NCI-H2107 (cell line): ENCODE results near the gene TEDDM1.
A peak's percentile ranks its signal among the peaks of the same experiment; 100 is the strongest.

Experiments
- DNase-seq: peaks from one replicate; lab custom pipeline; 2025; lab: John Stamatoyannopoulos, UW

The TEDDM1 gene

DNA sequence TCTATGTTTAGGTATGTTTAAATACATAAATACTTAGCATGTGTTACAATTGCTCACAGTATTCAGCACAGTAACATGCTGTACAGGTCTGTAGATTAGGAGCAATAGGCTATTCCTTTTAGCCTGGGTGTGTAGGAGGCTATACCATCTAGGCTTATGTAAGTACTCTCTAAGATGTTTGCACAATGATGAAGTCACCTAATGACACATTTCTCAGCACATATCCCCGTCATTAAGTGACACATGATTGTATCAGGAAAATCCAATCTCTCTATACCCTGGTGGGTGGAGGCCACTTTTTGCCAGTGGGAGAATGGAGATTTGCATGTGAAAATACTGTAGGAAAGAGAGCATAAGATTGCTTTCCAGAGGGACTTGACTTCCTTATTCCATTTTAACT, 5.5 kb upstream of the TEDDM1 start:
- DNase-seq: no peak

DNA sequence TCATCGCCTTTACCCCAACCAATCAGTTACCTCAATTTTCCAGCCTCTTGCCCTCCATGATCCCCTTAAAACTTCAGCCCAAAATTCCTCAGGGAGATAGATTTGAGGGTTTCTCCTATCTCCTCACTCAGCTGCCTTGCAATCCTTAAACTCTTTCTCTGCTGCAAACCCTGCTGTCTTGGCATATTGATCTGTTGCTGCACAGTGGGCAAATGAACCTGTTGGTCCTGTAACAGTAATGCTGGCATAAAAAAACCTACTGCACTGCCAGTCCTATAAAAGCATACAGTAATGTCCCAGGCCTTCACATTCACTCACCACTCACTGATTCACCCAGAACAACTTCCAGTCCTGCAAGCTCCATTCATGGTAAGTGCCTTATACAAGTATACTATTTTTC, 5.1 kb upstream of the TEDDM1 start:
- DNase-seq: no peak

DNA sequence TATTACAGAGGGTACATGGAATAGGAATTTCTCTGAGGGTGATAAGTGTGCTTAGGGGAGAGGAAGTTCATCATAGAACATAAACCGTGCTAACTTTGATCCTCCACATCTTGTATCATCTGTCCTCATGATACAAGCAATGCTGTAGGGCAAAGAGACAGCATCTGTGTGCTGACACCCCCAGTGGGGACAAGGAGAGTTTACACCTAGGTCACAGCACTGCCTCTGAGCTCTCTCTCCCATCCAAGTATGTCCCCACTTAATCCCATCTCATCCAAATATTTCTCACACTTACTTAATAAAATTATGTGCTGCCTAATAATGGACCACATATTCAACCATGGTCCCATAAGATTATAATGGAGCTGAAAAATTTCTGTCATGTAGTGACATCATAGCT, 4.3 kb upstream of the TEDDM1 start:
- DNase-seq: no peak

DNA sequence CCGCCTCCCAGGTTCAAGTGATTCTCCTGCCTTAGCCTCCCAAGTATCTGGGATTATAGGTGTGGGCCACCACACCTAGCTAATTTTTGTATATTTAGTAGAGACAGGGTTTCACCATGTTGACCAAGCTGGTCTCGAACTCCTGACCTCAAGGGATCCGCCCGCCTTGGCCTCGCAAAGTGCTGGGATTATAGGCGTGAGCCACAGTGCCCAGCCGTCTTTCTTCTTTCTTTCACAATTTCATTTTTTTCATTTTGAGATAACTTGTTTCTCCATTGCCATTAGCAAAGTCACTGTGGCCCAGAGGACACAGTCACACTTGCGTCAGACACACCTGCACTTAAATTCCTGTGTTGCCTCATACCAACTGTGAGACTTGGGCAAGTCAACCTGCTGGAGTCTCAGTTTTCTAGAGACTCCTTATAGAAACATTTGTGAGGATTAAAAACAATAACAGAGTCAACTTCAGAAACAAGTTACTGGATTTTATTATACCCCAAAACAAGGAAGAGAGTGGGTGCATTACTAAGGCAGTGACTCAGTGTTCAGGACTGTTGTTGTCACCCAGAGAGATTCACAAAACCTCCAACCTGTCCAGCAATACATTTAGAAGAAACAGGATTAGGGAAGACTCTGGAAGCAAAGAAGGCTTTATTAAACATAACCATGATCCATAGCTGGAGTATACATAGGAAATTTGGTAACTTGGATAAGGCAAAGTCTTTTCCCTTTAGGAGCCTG, 2.6 kb downstream of the TEDDM1 start:
- no peak for DNase-seq

DNA sequence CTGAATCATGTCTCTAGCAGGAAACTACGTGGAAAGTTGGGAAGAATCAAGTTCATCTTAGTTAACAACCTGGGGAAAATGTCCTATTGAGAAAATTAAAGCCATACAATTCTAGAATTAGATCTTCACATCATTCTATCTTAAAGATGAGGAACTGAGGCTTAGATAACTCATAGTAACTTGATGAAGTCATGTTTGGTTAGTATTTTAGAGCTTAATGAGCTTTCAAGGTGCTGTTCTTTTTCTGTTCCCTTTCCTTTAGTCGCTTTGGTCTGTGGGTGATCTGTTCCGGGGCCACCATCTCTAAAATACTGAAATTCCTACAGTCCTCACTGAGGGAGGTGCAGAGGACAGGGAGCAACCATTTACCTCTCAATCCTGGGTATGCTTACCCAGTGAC, 4.6 kb downstream of the TEDDM1 start:
- no peak for DNase-seq

DNA sequence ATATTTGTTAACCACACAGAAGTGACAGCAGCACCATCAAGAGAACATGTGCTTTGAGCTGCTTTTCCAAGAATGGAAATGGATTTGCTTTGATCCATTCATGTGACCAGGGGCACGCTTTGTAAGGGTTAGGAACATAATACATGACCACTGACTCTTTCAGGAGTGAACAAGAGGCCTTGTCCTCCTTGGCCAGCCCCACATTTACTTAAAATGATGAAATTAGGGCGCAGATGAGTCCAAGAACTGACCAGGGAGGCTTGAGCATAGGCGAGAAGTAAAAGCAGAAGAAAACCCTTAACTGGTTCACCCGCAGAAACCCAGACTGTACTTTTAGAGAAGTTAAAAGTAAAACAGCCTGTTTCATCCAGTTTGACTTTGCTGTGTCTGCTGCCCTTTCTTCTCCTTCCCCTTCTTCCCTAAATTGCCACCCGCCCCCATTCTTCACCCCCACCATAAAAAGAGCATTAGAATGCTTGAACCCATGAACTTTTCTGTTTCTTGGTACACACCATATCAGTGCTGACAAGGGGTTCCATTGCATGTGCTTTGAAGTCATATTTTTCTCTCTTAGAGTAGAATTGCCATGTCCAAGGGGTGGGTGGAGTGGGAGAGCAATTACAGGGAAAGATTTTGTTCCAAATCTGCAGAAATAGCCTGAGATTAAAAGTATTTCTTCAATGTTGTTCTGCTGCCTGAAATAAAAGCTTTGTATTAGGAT, 6.3 kb downstream of the TEDDM1 start:
- DNase-seq: no peak

DNA sequence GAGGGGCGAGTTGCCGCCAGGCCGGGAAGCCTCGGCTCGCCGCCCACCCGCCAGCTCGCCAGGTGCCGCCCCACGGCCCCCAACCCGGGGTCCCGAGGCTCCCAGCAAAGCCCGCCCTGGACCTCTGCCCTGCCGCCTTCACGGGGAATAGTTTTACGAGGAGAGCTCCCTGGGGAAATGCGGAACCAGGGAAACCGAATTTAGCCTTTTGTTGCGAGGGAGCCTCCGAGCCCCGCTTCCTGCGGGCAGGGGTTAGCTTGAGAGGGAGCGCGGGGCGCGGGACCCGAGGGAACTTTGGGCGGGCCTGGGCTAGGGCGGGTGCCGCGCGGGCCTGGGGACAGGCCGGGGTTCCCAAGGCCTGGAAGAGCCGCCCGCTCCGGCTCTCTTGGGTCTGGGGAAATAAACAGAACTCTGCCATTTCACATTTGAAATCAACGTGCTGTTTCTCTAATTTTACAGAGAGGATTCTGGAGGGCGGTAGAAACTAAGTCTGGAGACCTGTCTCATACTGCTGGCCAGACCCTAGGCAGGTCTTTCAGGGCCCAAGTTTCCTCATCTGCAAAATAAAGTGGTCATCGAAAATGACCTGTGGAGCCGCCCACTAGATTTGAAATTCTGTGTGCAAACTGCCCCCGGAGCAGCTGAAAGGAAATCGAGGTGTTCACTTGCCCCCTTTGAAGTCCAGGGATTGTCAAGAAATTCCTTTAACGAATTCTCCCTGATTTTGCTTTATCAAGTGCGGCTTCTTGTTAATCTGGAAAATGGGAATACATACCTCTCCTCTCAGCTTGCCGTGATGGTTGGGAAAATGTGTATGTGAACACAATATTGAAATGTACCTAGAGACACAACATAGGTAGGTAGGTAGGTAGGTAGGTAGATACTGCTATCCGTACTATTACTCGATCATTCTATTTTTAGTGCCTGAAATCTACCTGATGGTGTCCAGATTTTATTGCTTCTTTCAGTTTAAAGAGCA, 8.1 kb downstream of the TEDDM1 start:
- peak; percentile 70 for DNase-seq

DNA sequence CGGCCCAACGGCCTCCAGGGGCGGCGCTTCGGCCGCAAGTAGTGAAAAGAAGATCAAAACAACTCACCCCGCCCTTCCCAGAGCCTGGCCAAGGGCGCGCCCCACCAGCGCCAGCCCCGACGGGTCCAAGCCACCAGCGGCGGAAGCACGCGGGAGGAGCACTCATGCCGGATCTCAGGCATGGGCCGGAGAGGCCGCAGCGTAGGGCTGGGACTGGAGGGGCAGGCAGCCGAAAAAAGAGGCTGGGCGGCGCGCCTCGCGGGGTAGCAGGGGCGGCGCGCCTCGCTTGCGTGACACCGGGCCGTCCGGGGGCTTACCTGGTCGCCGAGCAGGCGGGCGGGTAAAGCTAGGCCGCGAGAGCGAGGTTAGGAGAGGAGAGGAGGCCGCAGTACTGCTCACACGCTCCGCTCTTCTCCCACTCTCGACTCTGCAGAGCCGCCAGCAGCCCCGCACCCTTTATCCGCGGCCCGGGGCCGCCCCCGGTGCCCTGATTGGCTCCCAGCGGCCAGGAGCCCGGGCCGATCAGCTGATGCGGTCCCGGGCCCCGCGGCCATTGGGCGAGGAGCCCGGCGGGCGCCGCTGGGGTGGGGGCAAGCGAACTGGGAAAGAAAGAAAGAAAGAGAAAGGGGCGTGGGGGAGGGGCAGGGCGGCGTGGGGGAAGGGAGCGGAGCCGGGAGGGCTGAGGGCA, 9.0 kb downstream of the TEDDM1 start, which contains the start of gene GLUL:
TSS of gene GLUL (minus strand) at position 429 of the 688 bp plus-strand sequence. CDS start 3,053 bp downstream, outside the sequence.
- DNase-seq: peak; percentile 92

DNA sequence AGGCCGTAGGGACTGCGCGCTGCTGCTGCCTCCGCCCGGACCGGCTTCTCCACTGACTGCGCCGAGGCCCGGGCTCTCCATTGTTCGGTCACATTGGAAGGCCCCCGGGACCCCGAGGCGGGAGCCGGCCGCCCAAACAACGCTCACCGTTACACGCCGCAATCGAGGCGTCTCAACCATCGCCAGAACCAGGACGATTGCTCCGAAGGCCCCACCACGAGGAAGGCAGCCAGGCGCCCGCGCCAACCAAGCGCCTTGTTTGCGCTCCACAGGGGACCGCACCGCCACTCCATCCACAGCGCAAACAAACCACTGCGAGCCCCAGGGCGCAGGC, 9.5 kb downstream of the TEDDM1 start:
- DNase-seq: peak; percentile 40

DNA sequence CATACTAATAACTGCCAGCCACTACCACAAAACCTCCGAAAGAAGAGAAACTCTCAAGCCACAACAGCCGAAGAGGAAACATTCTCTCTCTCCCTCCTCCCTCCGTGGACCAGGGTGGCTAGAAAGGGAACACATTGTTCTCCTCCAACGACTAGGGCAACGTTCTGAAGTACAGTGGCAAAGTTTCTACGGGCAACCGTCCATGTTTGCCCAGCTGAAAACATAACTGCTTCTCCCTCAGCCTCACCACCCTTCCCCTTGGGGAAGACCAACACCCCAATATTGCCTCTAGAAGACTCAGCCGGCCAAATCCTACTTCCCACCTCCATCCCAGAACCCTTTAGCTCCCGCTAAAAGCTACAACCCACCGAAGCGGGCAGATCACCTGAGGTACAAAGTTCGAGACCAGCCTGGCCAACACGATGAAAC, 10.8 kb downstream of the TEDDM1 start:
- no peak for DNase-seq

DNA sequence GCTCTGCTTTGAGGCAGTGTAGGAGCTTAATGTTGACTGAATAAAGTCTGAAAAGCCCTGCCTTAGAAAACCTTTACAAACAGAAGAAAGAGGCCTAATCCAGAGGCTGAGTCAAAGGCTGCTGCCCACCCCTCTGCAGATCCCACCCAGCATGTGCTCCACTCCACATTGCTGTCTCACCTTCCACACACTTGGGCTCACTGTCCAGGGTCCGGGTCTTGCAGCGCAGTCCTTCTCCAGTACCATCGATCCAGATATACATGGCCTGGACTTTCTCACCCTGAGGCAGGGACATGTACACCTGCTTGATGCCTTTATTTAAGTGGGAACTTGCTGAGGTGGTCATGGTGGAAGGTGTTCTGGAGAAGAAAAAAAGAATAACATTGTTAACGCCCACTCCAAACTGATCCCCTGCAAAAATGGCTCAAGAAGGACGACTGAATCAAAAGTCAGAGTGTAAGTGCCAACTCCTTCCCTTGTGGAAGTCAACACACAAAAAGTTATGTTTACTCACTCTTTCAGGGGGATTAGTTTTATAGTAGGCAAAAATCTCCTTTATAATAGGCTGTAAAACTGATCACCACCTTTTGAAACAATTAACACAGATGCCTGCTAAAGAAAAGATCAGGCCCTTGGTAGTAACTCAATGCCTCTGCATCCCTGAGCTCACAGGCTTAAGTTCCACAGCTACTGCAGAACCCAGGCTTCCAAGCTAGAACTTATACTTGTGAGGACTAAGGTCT, 11.9 kb downstream of the TEDDM1 start:
- DNase-seq: no peak

DNA sequence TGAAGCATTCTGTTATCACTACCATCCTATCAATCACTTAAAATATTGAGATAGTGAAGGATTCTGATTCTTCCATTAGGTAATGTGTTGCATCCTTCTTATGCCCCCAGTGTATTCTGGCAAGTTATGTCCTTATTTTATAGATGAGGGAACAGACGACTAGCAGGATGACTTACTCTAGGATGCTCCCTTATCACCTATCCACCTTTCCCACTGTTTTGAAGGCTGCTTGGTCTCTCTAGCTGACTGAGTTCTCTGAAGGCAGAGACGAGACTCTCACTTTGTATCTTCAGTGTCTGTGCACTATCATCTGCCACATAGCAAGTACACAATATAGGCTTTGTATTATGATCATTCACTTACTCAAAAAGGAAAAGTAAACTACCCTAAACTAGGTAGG, 12.9 kb downstream of the TEDDM1 start:
- DNase-seq: no peak

DNA sequence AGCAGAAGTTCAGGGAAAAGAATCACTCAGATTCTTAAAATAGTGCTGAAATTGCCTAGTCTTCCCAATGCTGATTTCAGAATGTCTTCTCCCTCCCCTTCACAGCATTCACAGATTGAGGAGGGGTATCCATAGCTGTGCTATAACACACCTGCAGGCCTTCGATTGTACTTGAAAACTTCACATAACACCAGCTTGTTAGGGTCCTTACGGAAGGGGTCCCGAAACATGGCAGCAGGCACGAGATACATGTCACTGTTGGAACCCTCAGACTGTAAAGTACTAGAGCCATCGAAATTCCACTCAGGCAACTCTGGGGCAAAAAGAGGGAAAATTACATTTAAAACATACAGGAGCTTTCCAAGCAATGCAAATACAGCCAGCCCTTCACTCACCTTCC, 13.5 kb downstream of the TEDDM1 start:
- no peak for DNase-seq

DNA sequence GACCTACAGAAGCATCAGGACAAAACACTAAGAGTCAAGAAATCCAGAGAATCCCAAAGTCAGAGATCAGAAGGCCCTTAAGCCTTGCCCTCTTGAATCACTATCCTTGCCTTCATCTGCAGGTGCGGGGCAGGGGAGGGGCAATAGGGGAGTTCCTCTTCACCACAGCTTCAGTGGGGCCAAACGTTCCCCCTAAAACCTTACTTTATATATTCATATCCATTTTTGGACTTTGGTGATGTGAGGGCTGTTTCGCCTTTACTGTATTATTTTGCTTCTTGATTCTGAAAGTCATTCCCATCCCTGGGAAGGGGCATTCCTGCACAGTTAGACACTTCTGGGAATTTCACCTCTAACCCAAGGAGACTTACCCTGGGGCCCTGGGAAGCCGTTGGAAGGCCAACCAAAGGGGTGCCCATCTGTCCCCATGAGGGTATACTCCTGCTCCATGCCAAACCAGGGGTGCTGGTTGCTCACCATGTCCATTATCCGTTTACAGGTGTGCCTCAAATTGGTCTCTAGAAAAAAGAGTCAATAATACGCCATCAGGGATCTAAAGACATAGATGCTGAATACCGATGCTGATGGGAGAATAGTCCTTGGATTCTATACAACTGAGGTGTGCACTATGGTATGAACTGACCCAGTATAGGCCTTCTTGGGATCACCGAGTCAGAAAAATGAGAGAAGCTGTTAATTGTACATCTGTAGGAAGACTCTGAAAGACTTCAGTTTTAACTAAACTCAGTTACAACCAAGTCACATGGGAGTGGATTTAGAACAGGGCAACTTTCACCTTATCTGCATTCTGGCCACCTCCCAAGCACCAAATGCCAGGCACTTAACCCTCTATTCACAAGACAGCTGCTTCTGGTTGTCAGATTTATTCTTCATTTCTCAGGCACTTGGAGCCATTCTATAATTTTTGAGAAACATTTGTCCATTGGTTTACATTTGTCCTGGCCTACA, 14.3 kb downstream of the TEDDM1 start:
- no peak for DNase-seq

DNA sequence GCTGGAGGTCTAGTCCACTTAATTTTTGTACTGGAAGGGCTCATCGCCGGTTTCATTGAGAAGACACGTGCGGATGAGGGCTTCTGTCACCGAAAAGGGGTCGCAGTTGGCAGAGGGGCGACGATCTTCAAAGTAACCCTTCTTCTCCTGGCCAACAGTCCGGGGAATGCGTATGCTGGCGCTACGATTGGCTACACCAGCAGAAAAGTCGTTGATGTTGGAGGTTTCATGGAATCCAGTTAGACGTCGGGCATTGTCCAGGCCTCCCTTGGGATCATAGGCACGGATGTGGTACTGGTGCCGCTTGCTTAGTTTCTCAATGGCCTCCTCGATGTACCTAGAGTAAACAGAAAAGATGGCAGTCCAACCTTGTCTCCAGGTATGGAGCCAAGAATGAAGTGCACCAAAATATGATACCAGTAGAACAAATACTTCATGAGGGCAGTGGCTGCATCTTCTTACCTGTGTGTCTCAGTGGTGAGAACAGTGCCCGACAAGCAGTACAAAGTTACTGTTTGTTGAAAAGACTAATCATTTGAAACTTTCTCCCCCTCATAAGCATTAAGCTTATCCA, 16.0 kb downstream of the TEDDM1 start:
- DNase-seq: no peak

DNA sequence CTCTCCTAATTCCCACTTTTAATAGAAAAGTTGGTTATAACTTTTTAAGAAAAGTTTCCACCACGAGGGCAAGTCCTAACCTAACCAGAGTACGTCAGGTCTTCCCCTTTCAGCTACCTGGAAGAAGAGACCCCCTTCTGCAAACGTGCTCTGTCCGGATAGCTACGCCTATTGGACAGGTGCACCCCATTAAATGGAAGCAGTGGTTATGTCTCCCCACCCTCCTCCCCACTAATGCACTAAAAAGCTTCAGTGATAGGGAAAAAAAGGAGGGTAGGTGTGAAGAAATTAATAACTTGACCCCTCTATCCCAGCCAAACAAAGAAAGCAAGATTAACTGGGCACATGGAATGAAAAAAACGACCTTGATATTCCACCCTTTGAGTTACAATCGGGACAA, 16.5 kb downstream of the TEDDM1 start:
- no peak for DNase-seq

DNA sequence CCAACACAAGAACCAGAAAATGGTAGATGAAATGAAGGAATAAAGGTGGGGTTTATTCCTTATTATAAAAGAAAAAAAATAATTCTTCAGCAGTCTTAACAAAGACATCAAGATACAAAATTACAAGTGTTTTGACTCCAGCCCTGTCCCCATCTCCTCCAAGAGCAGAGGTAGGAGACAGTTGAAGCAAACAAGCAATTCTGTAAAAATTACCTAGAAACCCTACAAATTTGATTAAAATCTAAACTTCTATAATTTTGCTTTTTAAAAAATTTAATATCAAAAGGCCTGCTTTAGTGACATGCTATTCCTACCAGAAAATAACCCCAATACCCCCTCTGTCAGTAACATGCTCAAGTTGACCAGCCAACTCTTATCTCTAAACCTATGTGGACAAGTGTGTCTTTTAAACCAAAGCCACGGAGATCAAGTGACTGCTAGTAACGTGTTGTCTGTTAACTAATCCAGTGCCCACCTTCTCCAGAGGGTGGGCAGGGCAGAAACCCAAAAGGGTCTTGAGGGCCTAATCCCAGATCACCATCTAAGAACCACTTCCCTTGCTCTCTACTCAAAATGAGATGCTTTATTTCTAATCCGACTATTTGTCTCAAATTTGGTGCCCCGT, 17.3 kb downstream of the TEDDM1 start:
- no peak for DNase-seq

DNA sequence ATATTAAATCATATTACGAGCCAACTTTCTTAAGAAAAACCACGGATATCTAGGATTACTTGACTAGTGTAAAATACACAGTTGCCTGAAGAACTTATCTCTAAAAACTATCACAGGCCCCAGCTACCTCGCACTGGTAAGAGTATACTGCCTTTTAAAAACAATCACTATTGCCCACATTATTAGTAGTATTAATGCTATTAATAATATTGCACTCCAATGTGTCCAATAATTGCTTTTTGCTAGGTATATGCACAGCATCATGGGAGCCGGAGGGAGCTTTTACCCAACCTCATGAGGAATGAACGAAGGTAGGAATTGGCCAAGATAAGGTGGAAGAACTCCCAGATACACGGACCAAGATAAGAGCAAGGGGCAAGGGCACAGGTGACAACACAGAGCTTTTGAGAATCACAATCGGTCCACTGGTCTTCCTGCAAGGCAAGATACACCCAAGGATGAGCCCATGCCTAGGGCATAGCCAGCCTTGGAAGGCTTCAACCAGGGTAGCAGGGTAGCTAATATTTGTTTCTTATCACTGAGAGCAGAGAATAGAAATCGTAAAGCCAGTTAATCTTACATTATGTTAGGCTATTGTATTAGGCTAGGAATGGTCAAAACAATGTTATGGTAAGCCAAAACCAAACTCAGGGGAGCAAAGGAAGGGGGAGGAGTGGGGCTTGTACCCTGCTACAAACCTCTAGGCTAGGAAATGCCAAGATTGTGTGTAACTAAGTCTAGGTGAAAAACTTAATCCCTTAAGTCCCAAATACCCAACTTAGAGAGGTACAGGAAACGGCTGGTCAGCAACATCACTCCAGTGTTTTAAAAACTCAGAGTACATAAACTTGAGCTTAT, 18.3 kb downstream of the TEDDM1 start:
- no peak for DNase-seq
